Epithelial cell of esophagus (primary cell): Measurements from ENCODE around the gene PON1.

Experiments
- DNase-seq: peaks from one replicate; pipeline ENCODE4 v3.0.0; 2010; ENCODE audit warnings: low read depth
- H3K4me3 ChIP-seq: 2 replicates; pipeline ENCODE4 v1.5.1; 2011; ENCODE audit warnings: mild to moderate bottlenecking, low read length, control low read depth
- TF ChIP-seq, protein P1 (sequence below): IDR thresholded peaks from 2 replicates; pipeline ENCODE4 v1.5.1; 2011; ENCODE audit warnings: low read depth, mild to moderate bottlenecking, low read length, control low read depth, inconsistent platforms; ENCODE audit not compliant: insufficient read depth; ENCODE audit errors: missing control alignments

Gene PON1

DNA sequence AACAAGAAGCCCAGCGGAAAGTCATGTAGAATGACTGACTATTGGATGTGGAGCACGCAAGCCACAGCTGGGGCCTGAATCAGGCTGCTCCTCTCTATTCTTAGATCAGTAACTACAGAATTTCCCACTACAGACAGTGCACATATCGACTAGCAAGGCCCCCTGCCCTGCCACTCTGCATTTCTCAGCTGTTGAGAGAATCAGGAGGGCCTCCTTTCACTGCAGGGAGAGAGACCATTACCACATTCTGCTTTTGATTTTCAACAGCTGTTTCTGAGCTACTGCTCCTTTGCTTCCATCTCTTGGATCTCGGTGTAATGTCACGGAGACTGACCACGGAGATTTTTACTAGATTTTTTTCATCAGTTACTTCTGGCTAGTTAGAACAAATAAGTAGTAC lies 73.8 kb downstream of the PON1 start:
- DNase-seq = no peak
- no peak overlapping the region for H3K4me3 ChIP-seq
- TF ChIP-seq, protein P1, sequence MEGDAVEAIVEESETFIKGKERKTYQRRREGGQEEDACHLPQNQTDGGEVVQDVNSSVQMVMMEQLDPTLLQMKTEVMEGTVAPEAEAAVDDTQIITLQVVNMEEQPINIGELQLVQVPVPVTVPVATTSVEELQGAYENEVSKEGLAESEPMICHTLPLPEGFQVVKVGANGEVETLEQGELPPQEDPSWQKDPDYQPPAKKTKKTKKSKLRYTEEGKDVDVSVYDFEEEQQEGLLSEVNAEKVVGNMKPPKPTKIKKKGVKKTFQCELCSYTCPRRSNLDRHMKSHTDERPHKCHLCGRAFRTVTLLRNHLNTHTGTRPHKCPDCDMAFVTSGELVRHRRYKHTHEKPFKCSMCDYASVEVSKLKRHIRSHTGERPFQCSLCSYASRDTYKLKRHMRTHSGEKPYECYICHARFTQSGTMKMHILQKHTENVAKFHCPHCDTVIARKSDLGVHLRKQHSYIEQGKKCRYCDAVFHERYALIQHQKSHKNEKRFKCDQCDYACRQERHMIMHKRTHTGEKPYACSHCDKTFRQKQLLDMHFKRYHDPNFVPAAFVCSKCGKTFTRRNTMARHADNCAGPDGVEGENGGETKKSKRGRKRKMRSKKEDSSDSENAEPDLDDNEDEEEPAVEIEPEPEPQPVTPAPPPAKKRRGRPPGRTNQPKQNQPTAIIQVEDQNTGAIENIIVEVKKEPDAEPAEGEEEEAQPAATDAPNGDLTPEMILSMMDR = no peak
